ENCODE data around the gene CDH23.

CDH23 gene

DNA sequence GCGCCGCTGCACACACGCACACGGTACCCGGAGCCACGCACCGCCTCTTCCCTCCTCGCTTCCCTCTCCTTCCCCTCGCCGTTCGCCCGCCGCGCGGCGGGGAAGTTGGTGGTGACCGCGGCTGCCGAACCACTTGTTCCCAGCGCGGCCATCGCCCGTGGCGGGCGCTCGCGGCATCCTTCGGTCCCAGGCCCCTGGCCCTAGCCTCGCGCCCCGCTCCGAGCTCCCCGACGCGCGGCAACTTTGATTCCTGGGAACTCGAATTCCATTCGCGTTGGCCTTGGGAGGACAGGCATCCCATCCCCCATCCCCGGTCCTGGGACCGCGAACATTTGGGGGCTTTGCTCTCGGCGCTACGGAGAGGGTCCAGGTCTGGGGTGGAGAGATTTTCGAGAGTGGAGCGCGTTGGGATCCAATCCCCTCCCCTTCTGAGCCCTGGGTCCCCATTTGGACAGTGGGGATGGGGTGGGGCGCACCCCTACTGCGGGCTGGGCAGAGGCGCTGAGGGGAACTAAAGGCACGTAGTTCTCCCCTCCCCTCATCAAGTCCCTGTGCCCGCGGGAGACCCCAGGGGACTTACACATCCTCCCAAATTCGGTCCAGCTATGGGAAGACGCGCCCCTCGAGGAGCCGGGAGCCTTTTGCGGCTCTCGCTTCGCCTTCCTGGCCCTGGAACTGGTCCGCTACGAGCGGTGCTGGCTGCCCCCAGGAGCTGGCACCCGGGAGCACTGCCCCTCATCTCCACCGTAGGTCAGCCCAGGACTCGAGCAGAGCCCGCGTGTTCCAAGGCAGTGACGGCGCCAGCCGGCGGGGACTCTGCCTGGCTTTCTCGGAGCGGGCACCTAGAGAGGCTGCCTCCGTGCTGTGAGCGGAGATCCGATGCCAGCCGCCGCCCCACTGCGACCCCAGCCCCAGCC, 834 bp downstream of the CDH23 start:
- no peak for DNase-seq (ENCODE audit: extremely low read depth, insufficient read length)
- H3K36me3 ChIP-seq (ENCODE audit: control insufficient read depth, insufficient read depth, low read length): no peaks in the 10 kb centered on the region
- TF ChIP-seq, protein P1, sequence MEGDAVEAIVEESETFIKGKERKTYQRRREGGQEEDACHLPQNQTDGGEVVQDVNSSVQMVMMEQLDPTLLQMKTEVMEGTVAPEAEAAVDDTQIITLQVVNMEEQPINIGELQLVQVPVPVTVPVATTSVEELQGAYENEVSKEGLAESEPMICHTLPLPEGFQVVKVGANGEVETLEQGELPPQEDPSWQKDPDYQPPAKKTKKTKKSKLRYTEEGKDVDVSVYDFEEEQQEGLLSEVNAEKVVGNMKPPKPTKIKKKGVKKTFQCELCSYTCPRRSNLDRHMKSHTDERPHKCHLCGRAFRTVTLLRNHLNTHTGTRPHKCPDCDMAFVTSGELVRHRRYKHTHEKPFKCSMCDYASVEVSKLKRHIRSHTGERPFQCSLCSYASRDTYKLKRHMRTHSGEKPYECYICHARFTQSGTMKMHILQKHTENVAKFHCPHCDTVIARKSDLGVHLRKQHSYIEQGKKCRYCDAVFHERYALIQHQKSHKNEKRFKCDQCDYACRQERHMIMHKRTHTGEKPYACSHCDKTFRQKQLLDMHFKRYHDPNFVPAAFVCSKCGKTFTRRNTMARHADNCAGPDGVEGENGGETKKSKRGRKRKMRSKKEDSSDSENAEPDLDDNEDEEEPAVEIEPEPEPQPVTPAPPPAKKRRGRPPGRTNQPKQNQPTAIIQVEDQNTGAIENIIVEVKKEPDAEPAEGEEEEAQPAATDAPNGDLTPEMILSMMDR (IDR thresholded peaks at IDR 0.05; ENCODE audit: insufficient read depth, low read length, poor library complexity, severe bottlenecking): no peak
- peaks cover 3% of the 10 kb centered on the region for H3K27me3 ChIP-seq (replicated peaks; ENCODE audit: control insufficient read depth, insufficient read depth, low read length)
- H3K4me3 ChIP-seq (replicated peaks; ENCODE audit: low read depth, low read length): no peak overlapping the region

- H3K27me3 ChIP-seq (replicated peaks; ENCODE audit: control insufficient read depth, insufficient read depth, low read length): peaks cover 3% of the 10 kb centered on the region
- DNase-seq (ENCODE audit: extremely low read depth, insufficient read length): no peak
- H3K36me3 ChIP-seq (ENCODE audit: control insufficient read depth, insufficient read depth, low read length): no peaks in the 10 kb centered on the region
- no peak overlapping the region for H3K4me3 ChIP-seq (replicated peaks; ENCODE audit: low read depth, low read length)
- TF ChIP-seq, protein P1 (IDR thresholded peaks at IDR 0.05; ENCODE audit: insufficient read depth, low read length, poor library complexity, severe bottlenecking): no peak
These were observed 2.3 kb downstream of the CDH23 start for GRCh38 chr10:71398976-71399375.

- Histone ChIP-seq H3K36me3 (ENCODE audit: control insufficient read depth, insufficient read depth, low read length) (no peaks in the 10 kb centered on the region), H3K27me3 (replicated peaks; ENCODE audit: control insufficient read depth, insufficient read depth, low read length) (peaks cover 3% of the 10 kb centered on the region), H3K4me3 (replicated peaks; ENCODE audit: low read depth, low read length) (no peak overlapping the region)
- TF ChIP-seq, protein P1 (IDR thresholded peaks at IDR 0.05; ENCODE audit: insufficient read depth, low read length, poor library complexity, severe bottlenecking): no peak
- DNase-seq (ENCODE audit: extremely low read depth, insufficient read length): no peak
These were observed 3.2 kb downstream of the CDH23 start for GRCh38 chr10:71399946-71400345.

- H3K27me3 ChIP-seq (replicated peaks; ENCODE audit: control insufficient read depth, insufficient read depth, low read length): peaks cover 3% of the 10 kb centered on the region
These were observed 4.3 kb downstream of the CDH23 start for GRCh38 chr10:71401056-71401455.

GRCh38 chr10:71402005-71402404, 5.3 kb downstream of the CDH23 start:
- no peak for DNase-seq (ENCODE audit: extremely low read depth, insufficient read length)
- Histone ChIP-seq H3K36me3 (ENCODE audit: control insufficient read depth, insufficient read depth, low read length) (no peaks in the 10 kb centered on the region), H3K4me3 (replicated peaks; ENCODE audit: low read depth, low read length) (no peak overlapping the region), H3K27me3 (replicated peaks; ENCODE audit: control insufficient read depth, insufficient read depth, low read length) (peaks cover 1% of the 10 kb centered on the region)
- TF ChIP-seq, protein P1 (IDR thresholded peaks at IDR 0.05; ENCODE audit: insufficient read depth, low read length, poor library complexity, severe bottlenecking): no peak

More at GRCh38 chr10:71401056-71401455, 4.3 kb downstream of the CDH23 start:
- H3K4me3 ChIP-seq (replicated peaks; ENCODE audit: low read depth, low read length): no peak overlapping the region
- TF ChIP-seq, protein P1 (IDR thresholded peaks at IDR 0.05; ENCODE audit: insufficient read depth, low read length, poor library complexity, severe bottlenecking): no peak
- H3K36me3 ChIP-seq (ENCODE audit: control insufficient read depth, insufficient read depth, low read length): no peaks in the 10 kb centered on the region
- DNase-seq (ENCODE audit: extremely low read depth, insufficient read length): no peak
